GM12891 (cell line): ENCODE measurements around the gene NOSIP.

ENCODE experiments used
- POLR2A ChIP-seq: IDR thresholded peaks from 2 replicates; pipeline ENCODE4 v1.6.1; 2011; ENCODE audit warnings: low read depth, low read length, control low read depth
- POLR2AphosphoS5 ChIP-seq: IDR thresholded peaks from 2 replicates; pipeline ENCODE4 v1.6.1; 2011; ENCODE audit warnings: low read depth, low read length, control low read depth

- TF ChIP-seq POLR2AphosphoS5 = no peak
- TF ChIP-seq POLR2A = no peak
Measured at GRCh38 chr19:49566302-49566701, 14.1 kb downstream of the NOSIP start.
